Sigmoid colon (tissue), 7 donors: ENCODE data around the gene BBS12. TPM values are rescaled to one million over a fixed set of nuclear protein-coding genes. Genes with fewer than 3 reads are reported as not detected.

ENCODE experiments used
- DNase-seq: peaks from one replicate; pipeline ENCODE4 v3.0.0-alpha.2; 2019
- H3K27ac ChIP-seq, 4 donors: fragments of 200-600 bp; sonication (generic); one replicate each; pipeline ENCODE4 v1.5.1; 2016 to 2019; ENCODE audit warnings: mild to moderate bottlenecking in 1 of 4
- H3K27me3 ChIP-seq, 3 donors: fragments of 200-600 bp; sonication (generic); one replicate each; pipeline ENCODE4 v1.5.1; 2019; ENCODE audit warnings: mild to moderate bottlenecking in 1 of 3
- H3K36me3 ChIP-seq, 4 donors: fragments of 200-600 bp; sonication (generic); one replicate each; pipeline ENCODE4 v1.5.1; 2016 to 2019
- H3K4me1 ChIP-seq, 4 donors: fragments of 200-600 bp; sonication (generic); one replicate each; pipeline ENCODE4 v1.5.1; 2017 to 2019
- H3K4me3 ChIP-seq, 4 donors: fragments of 200-600 bp; sonication (generic); one replicate each; pipeline ENCODE4 v1.5.1; 2017 to 2019; ENCODE audit warnings: mild to moderate bottlenecking in 2 of 4, moderate library complexity in 1 of 4
- H3K9me3 ChIP-seq, 4 donors: fragments of 200-600 bp in 3 of 4; sonication (generic) in 3 of 4; one replicate each; pipeline versions ENCODE4 v1.5.1 to v1.6.1; 2013 to 2019
- CTCF ChIP-seq, 4 experiments: fragments of 450-650 bp in 3 of 4; fragments of 200-600 bp in 1 of 4; IDR thresholded peaks; one replicate each; pipeline ENCODE4 v1.5.1; 2016 to 2019; ENCODE audit warnings: antibody characterized with exemption in 4 of 4, mild to moderate bottlenecking in 3 of 4, moderate library complexity in 2 of 4
- EP300 ChIP-seq, 4 donors: sonication (generic); formaldehyde crosslinking; IDR thresholded peaks; one replicate each; pipeline ENCODE4 v1.6.1; 2017; ENCODE audit warnings: antibody characterized with exemption in 4 of 4
- POLR2A ChIP-seq, 2 donors: fragments of 450-650 bp; IDR thresholded peaks; one replicate each; pipeline ENCODE4 v1.6.1; 2016; ENCODE audit warnings: antibody characterized with exemption in 2 of 2, mild to moderate bottlenecking in 2 of 2, moderate library complexity in 2 of 2
- POLR2AphosphoS5 ChIP-seq, 4 donors: sonication (generic); formaldehyde crosslinking; IDR thresholded peaks; one replicate each; pipeline ENCODE4 v1.6.1; 2017; ENCODE audit warnings: antibody characterized with exemption in 4 of 4
- WGBS, 2 donors: extraction: QIAGEN DNeasy Blood & Tissue Kit; methylation state at CpG; one replicate each; pipeline ENCODE4 v1.1.7; 2013; 5-methylcytosine and 5-hydroxymethylcytosine counted together
- intact Hi-C: fragments of 100-400 bp; cut with DNase I; formaldehyde crosslinking; loops from one replicate; pipeline ENCODE4 v1.15.1; 2023
- polyA plus RNA-seq, 3 donors: library from polyadenylated mRNA; stranded (reverse); fragments of 200-250 nt; gene quantifications; one replicate each; pipeline ENCODE4 v1.2.3, GENCODE V29; 2013
- total RNA-seq, 4 donors: library from RNA; depleted of rRNA; stranded (reverse); fragments of >200 nt; gene quantifications; one replicate each; pipeline ENCODE4 v1.1.0, GENCODE V29; 2016
- donor health status: healthy with polysubstance abuse.
- donor health status: Bipolar disorder and iron deficiency.
- donor health status: healthy.

Gene BBS12
- total and polyA plus RNA-seq, 7 donors: 1.8 to 5.1 (median 3.4) TPM

- Histone ChIP-seq H3K27ac (peak overlapping the region in 1 of 4 donors; percentile 36), H3K27me3 (no peaks in the 10 kb centered on the region), H3K4me3 (no peak overlapping the region), H3K36me3 (no peaks in the 10 kb centered on the region), H3K4me1 (peaks cover 0 to 7% (median 0%) of the 10 kb centered on the region in 4 donors), H3K9me3 (no peaks in the 10 kb centered on the region)
- WGBS, 2 donors: 87 to 89% methylated on average over 5 of the region's 5 CpGs
- TF ChIP-seq POLR2A (IDR thresholded peaks at IDR 0.05) (no peak), POLR2AphosphoS5 (IDR thresholded peaks at IDR 0.05) (no peak), EP300 (IDR thresholded peaks at IDR 0.05) (no peak), CTCF (IDR thresholded peaks at IDR 0.05) (no peak)
- DNase-seq: no peak
- intact Hi-C loops: no loop called here
Observed at GRCh38 chr4:122764071-122764820, 31.7 kb downstream of the BBS12 start.

GRCh38 chr4:122764821-122765215 lies 32.3 kb downstream of the BBS12 start:
- intact Hi-C loops: no loop called here
- Histone ChIP-seq H3K27ac (peak overlapping the region in 1 of 4 donors; percentile 36), H3K4me1 (peaks cover 0 to 7% (median 0%) of the 10 kb centered on the region in 4 donors), H3K36me3 (no peaks in the 10 kb centered on the region), H3K4me3 (no peak overlapping the region), H3K9me3 (no peaks in the 10 kb centered on the region), H3K27me3 (no peaks in the 10 kb centered on the region)
- TF ChIP-seq CTCF (IDR thresholded peaks at IDR 0.05) (no peak), EP300 (IDR thresholded peaks at IDR 0.05) (no peak), POLR2AphosphoS5 (IDR thresholded peaks at IDR 0.05) (no peak), POLR2A (IDR thresholded peaks at IDR 0.05) (no peak)
- WGBS, 2 donors: 81 to 86% methylated on average over 1 of the region's 1 CpG
- no peak for DNase-seq

- H3K27ac ChIP-seq: no peak overlapping the region
- intact Hi-C loops: no loop called here
- 24 to 68% methylated on average over 7 of the region's 7 CpGs for WGBS, 2 donors
- no peak for DNase-seq
- peaks cover 0 to 7% (median 0%) of the 10 kb centered on the region in 4 donors for H3K4me1 ChIP-seq
- no peak for TF ChIP-seq EP300 (IDR thresholded peaks at IDR 0.05)
- no peak for TF ChIP-seq POLR2AphosphoS5 (IDR thresholded peaks at IDR 0.05)
- no peak for TF ChIP-seq POLR2A (IDR thresholded peaks at IDR 0.05)
- TF ChIP-seq CTCF (IDR thresholded peaks at IDR 0.05): no peak
- no peaks in the 10 kb centered on the region for H3K36me3 ChIP-seq
- H3K4me3 ChIP-seq: no peak overlapping the region
- H3K27me3 ChIP-seq: no peaks in the 10 kb centered on the region
- H3K9me3 ChIP-seq: no peaks in the 10 kb centered on the region
Observed at GRCh38 chr4:122765692-122766352, 33.3 kb downstream of the BBS12 start.

- Histone ChIP-seq H3K9me3 (no peaks in the 10 kb centered on the region), H3K36me3 (no peaks in the 10 kb centered on the region), H3K27me3 (no peaks in the 10 kb centered on the region), H3K4me3 (no peak overlapping the region), H3K27ac (no peak overlapping the region), H3K4me1 (peaks cover 0 to 7% (median 0%) of the 10 kb centered on the region in 4 donors)
- TF ChIP-seq POLR2A (IDR thresholded peaks at IDR 0.05) (no peak), EP300 (IDR thresholded peaks at IDR 0.05) (no peak), CTCF (IDR thresholded peaks at IDR 0.05) (no peak), POLR2AphosphoS5 (IDR thresholded peaks at IDR 0.05) (no peak)
- intact Hi-C loops: no loop called here
- 92 to 93% methylated on average over 3 of the region's 3 CpGs for WGBS, 2 donors
- DNase-seq: no peak
Observed at GRCh38 chr4:122766353-122766705, 33.8 kb downstream of the BBS12 start.
